Right lobe of liver (tissue), 4 donors: ENCODE results near the gene C19orf12.

Source experiments
- POLR2A ChIP-seq: fragments of 450-650 bp; IDR thresholded peaks from one replicate; pipeline ENCODE4 v1.6.1; 2017; ENCODE audit warnings: antibody characterized with exemption, mild to moderate bottlenecking
- TF ChIP-seq, protein P1 (sequence below), 4 donors: fragments of 200-600 bp in 3 of 4; fragments of 450-650 bp in 1 of 4; IDR thresholded peaks; one replicate each; pipeline versions ENCODE4 v1.5.1 to v1.8.0; 2016 to 2022; ENCODE audit warnings: antibody characterized with exemption in 4 of 4, mild to moderate bottlenecking in 2 of 4
- donor health status: DM: no; HTN: no; CAD: no.
- donor health status: DM: no; HTN: no; CAD: no.
- donor health status: DM: no; HTN: yes; CAD: no.

- no peak for TF ChIP-seq POLR2A
- TF ChIP-seq, protein P1, sequence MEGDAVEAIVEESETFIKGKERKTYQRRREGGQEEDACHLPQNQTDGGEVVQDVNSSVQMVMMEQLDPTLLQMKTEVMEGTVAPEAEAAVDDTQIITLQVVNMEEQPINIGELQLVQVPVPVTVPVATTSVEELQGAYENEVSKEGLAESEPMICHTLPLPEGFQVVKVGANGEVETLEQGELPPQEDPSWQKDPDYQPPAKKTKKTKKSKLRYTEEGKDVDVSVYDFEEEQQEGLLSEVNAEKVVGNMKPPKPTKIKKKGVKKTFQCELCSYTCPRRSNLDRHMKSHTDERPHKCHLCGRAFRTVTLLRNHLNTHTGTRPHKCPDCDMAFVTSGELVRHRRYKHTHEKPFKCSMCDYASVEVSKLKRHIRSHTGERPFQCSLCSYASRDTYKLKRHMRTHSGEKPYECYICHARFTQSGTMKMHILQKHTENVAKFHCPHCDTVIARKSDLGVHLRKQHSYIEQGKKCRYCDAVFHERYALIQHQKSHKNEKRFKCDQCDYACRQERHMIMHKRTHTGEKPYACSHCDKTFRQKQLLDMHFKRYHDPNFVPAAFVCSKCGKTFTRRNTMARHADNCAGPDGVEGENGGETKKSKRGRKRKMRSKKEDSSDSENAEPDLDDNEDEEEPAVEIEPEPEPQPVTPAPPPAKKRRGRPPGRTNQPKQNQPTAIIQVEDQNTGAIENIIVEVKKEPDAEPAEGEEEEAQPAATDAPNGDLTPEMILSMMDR (IDR thresholded peaks at IDR 0.05) = no peak
Observed at GRCh38 chr19:29752450-29753025, 37.5 kb upstream of the C19orf12 start.
